ENCODE data around the gene ELOVL2. TPM values are rescaled to one million over a fixed set of nuclear protein-coding genes. Genes with fewer than 3 reads are reported as not detected.
A peak's percentile ranks its signal among the peaks of the same experiment; 100 is the strongest.

The ELOVL2 gene
- total and polyA plus RNA-seq, 2 experiments from 2014 or later = 0.06 TPM; not detected in 1

GRCh38 chr6:11030904-11031303, 13.2 kb downstream of the ELOVL2 start:
- no peak for DNase-seq (ENCODE audit: low read depth in 1 of 2, low spot score in 1 of 2)
- Histone ChIP-seq H3K4me1 (ENCODE audit: low read depth) (peaks cover 8% of the 10 kb centered on the region), H3K36me3 (no peaks in the 10 kb centered on the region), H3K9me3 (ENCODE audit: low read depth) (no peaks in the 10 kb centered on the region), H3K27ac (no peak overlapping the region), H3K4me3 (no peak overlapping the region), H3K27me3 (no peaks in the 10 kb centered on the region)
- TF ChIP-seq, protein P1, sequence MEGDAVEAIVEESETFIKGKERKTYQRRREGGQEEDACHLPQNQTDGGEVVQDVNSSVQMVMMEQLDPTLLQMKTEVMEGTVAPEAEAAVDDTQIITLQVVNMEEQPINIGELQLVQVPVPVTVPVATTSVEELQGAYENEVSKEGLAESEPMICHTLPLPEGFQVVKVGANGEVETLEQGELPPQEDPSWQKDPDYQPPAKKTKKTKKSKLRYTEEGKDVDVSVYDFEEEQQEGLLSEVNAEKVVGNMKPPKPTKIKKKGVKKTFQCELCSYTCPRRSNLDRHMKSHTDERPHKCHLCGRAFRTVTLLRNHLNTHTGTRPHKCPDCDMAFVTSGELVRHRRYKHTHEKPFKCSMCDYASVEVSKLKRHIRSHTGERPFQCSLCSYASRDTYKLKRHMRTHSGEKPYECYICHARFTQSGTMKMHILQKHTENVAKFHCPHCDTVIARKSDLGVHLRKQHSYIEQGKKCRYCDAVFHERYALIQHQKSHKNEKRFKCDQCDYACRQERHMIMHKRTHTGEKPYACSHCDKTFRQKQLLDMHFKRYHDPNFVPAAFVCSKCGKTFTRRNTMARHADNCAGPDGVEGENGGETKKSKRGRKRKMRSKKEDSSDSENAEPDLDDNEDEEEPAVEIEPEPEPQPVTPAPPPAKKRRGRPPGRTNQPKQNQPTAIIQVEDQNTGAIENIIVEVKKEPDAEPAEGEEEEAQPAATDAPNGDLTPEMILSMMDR (IDR thresholded peaks at IDR 0.05; ENCODE audit: low read depth, low read length) = no peak

GRCh38 chr6:11028959-11029358, 15.1 kb downstream of the ELOVL2 start:
- Histone ChIP-seq H3K4me1 (ENCODE audit: low read depth) (peaks cover 13% of the 10 kb centered on the region), H3K36me3 (no peaks in the 10 kb centered on the region), H3K27ac (no peak overlapping the region), H3K9me3 (ENCODE audit: low read depth) (no peaks in the 10 kb centered on the region), H3K4me3 (no peak overlapping the region), H3K27me3 (no peaks in the 10 kb centered on the region)
- TF ChIP-seq, protein P1 (IDR thresholded peaks at IDR 0.05; ENCODE audit: low read depth, low read length) = no peak
- no peak for DNase-seq (ENCODE audit: low read depth in 1 of 2, low spot score in 1 of 2)

DNA sequence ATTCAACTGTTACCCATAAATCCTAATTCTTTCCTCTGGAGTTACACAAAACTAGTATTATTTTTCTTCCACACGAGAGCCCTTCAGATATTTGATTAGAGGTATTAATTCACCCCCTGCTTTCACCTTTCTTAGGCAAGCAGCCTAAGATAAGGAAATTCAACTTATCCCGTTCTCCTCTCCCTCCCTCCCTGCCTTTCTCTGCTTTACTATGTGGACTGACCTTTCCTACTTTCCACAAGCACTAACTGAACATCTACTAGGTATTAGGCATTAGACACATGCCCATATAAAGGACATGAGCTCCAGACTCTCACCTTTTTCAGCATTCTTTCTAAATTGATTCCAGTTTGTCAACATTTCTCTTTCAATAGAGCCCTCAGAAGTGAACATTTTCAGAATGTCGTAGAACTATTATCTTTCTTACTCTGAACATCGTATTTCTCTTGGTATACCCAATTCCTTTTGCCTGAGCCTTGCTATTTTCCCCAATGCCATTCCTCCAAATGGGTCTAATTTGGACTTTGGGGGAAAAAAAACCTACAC, 16.5 kb downstream of the ELOVL2 start:
- Histone ChIP-seq H3K36me3 (no peaks in the 10 kb centered on the region), H3K9me3 (ENCODE audit: low read depth) (no peaks in the 10 kb centered on the region), H3K4me3 (no peak overlapping the region), H3K27me3 (no peaks in the 10 kb centered on the region), H3K27ac (no peak overlapping the region), H3K4me1 (ENCODE audit: low read depth) (peaks cover 13% of the 10 kb centered on the region)
- TF ChIP-seq, protein P1 (IDR thresholded peaks at IDR 0.05; ENCODE audit: low read depth, low read length) = no peak
- no peak for DNase-seq (ENCODE audit: low read depth in 1 of 2, low spot score in 1 of 2)

DNA sequence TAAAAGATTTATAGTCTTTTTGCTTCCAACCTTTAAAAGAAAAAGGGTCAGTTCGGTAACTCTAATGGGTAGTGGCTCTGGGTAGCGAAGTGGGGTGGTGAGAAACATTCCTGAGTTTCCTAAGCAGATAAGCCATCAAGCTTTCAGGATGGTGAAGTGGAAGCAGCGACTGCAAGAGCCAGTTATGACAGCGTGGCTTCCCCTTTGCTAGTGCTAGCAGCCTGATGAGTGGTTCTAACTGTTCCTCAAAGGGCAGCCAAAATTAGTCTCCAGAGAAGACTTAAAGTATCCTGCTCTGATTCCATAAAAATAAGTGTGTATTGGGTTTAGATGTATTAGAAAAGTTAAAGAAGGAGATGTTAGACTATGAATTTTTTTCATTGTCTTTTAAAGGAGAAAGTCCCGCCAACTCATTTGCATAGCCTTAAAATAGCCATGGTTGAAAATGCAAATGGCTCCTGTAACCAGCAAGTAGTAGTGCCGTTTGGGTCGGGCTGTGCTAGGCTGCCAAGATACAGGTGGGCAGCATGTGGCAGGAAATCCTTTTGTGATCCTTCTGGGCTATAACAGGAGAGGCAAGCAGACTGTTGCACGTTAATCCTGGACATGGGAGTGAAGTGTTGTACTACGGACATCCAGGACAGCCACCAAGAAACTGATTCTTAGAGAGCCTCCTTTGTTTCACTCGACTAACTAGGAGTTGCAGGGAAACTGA, 18.0 kb downstream of the ELOVL2 start:
- Histone ChIP-seq H3K4me1 (ENCODE audit: low read depth) (peaks cover 13% of the 10 kb centered on the region), H3K4me3 (peak overlapping the region; percentile 10), H3K27ac (peak overlapping the region; percentile 4), H3K9me3 (ENCODE audit: low read depth) (no peaks in the 10 kb centered on the region), H3K27me3 (no peaks in the 10 kb centered on the region), H3K36me3 (no peaks in the 10 kb centered on the region)
- TF ChIP-seq, protein P1 (IDR thresholded peaks at IDR 0.05; ENCODE audit: low read depth, low read length) = no peak
- DNase-seq (ENCODE audit: low read depth in 1 of 2, low spot score in 1 of 2) = peak in 1 of 2 donors; percentile 57

- Histone ChIP-seq H3K36me3 (no peaks in the 10 kb centered on the region), H3K27me3 (no peaks in the 10 kb centered on the region), H3K27ac (no peak overlapping the region), H3K4me3 (no peak overlapping the region), H3K9me3 (ENCODE audit: low read depth) (no peaks in the 10 kb centered on the region), H3K4me1 (ENCODE audit: low read depth) (peaks cover 13% of the 10 kb centered on the region)
- TF ChIP-seq, protein P1 (IDR thresholded peaks at IDR 0.05; ENCODE audit: low read depth, low read length) = no peak
- no peak for DNase-seq (ENCODE audit: low read depth in 1 of 2, low spot score in 1 of 2)
These were observed 19.0 kb downstream of the ELOVL2 start for GRCh38 chr6:11025130-11025529.

Measured in cardiac muscle cell (in vitro differentiated cells and primary cell).